ENCODE measurements around the gene HTT.

Gene HTT

GRCh38 chr4:3266076-3266475 is 191.6 kb downstream of the HTT start:
- FAIRE-seq (no peak), DNase-seq (ENCODE audit: insufficient read length, low spot score) (no peak)
- no peak for TF ChIP-seq CTCF (IDR thresholded peaks at IDR 0.05; ENCODE audit: insufficient read depth, missing control alignments)

DNA sequence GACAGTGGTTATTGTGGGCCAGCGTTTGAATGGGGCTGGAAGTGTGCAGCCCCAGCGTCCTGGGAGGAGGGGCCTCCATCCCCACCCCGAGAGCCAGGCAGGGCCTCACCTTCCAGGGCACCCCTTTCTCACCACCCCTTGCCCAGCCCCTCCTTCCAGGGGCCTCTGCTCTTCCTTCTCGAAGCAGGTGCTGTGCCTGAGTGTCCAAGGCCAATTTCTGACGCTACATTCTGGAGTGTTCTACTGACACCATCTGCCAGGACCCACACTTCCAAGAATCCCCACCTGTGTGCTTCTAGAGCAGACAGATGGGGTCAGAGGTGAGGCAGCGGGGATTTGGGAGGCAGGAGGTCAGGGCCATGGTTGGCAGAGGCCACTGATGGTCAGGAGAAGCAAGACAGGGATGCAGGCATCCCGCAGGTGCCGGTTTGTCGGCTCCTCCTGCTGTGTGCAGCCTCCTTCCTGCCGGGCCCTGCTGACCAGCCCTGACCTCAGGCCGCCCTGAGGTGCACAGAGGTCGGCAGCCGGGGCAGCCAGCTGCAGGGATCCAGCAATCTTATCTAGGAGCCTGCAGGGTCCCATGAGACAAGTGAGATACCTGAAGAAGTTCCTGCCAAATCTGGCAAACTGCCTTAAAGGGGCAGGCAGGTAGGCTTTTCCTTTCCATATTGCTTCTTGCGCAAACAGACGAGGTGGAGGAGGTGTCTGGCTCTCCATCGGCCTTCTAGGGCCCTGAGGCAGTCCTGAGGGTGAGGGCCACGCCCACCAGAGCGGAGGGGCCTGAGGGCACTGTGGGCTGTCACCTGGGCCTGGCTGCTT is 193.3 kb downstream of the HTT start:
- TF ChIP-seq CTCF (IDR thresholded peaks at IDR 0.05; ENCODE audit: insufficient read depth, missing control alignments): no peak
- FAIRE-seq (no peak), DNase-seq (ENCODE audit: insufficient read length, low spot score) (no peak)

- no peak for TF ChIP-seq CTCF (IDR thresholded peaks at IDR 0.05; ENCODE audit: insufficient read depth, missing control alignments)
- DNase-seq (ENCODE audit: insufficient read length, low spot score) (no peak), FAIRE-seq (no peak)
Observed at GRCh38 chr4:3268395-3269104, 194.1 kb downstream of the HTT start.

- no peak for FAIRE-seq
- no peak for TF ChIP-seq CTCF (IDR thresholded peaks at IDR 0.05; ENCODE audit: insufficient read depth, missing control alignments)
Observed at GRCh38 chr4:3269105-3269927, 194.8 kb downstream of the HTT start.

DNA sequence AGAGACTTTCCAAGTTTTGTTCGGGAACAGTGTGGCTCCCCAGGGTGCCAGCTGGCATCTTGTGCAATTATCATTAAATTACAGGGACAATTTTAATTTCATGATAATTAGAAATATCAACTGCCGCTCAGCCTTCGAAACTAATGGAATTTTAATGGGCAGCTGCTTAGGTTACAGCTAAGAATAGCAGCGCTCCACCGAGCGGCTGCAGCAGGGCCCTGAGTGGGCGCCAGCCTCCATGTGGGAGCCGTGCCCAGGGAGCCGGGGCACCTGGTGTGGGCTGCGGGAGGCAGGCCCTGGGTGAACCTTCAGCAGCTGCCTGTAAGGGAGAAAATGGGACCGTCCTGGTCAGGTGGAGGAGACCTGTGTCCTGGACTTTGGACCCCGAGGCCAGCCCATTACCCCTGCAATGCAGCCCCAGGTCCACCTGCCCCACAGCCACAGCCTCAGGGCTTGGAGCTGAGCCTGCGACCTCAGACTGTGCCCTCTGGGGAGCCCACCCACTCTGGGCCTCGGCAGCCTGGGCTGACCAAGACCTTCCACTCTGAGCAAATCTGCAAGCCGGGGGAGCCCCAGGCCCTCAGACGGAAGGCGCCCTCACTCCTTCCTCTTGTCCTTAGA is 195.6 kb downstream of the HTT start:
- FAIRE-seq (no peak), DNase-seq (ENCODE audit: insufficient read length, low spot score) (no peak)
- TF ChIP-seq CTCF (IDR thresholded peaks at IDR 0.05; ENCODE audit: insufficient read depth, missing control alignments): no peak

More at GRCh38 chr4:3269105-3269927, 194.8 kb downstream of the HTT start:
- DNase-seq (ENCODE audit: insufficient read length, low spot score): no peak

GRCh38 chr4:3271131-3271530 is 196.7 kb downstream of the HTT start:
- FAIRE-seq (no peak), DNase-seq (ENCODE audit: insufficient read length, low spot score) (no peak)
- no peak for TF ChIP-seq CTCF (IDR thresholded peaks at IDR 0.05; ENCODE audit: insufficient read depth, missing control alignments)
